GM19035 (cell line): ENCODE results near the gene SLC16A6.
"Not testable (repeated sequence)": the region's sequence is repeated elsewhere in the genome, so short reads cannot be mapped to it uniquely, and the experiment has no call there.

ENCODE experiments used
- ATAC-seq: cut with Tn5 transposase; IDR thresholded peaks from one replicate; pipeline ENCODE4 v1.9.1; 2021; ENCODE audit not compliant: unreplicated experiment

SLC16A6 gene

GRCh38 chr17:68225055-68225454 is 65.9 kb downstream of the SLC16A6 start:
- not testable (repeated sequence) for ATAC-seq

- no peak for ATAC-seq
These were observed 68.3 kb downstream of the SLC16A6 start for GRCh38 chr17:68222606-68223005.

DNA sequence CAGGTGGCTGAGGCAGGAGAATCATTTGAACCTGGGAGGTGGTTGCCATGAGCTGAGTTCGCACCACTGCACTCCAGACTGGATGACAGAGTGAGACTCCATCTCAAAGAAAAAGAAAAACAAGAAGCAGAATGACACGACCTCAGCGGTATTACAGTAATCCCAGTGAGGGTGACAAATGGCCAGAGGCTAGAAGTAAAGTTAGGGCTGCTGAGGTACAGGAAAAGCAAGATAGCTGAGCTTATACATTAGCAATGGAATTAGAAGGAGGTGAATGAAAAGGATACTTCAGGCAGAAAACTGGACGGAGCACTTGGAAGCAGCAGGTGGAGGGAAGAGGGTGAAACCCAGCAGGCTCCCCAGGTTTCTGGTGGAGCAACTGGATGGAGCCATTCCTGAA is 69.1 kb downstream of the SLC16A6 start:
- ATAC-seq = no peak

- ATAC-seq = not testable (repeated sequence)
These were observed 70.1 kb downstream of the SLC16A6 start for GRCh38 chr17:68220786-68221185.

- not testable (repeated sequence) for ATAC-seq
These were observed 70.7 kb downstream of the SLC16A6 start for GRCh38 chr17:68220186-68220585.

DNA sequence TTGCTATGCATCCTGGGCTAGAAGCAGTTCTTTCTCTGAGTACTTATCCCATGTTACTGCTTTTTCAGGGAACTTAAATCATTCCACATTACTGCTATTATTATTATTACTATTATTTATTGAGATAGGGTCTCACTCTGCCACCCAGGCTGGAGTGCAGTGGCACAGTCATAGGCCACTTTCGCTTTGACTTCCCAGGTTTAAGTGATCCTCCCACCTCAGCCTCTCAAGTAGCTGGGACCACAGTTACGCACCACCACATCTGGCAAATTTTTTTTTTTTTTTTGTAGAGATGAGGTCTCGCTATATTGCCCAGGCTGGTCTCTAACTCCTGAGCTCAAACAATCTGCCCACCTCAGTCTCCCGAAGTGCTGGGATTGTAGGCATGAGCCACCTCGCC is 71.5 kb downstream of the SLC16A6 start:
- not testable (repeated sequence) for ATAC-seq
